Activated T-cell treated with anti-CD3 and anti-CD28 coated beads, Interleukin-2, amount 50 U/mL, for 48 hours (primary cell): ENCODE results near the gene CLHC1.
"Not testable (repeated sequence)": the region's sequence is repeated elsewhere in the genome, so short reads cannot be mapped to it uniquely, and the experiment has no call there.

Experiments
- DNase-seq, 2 experiments: peaks; one replicate each; pipeline ENCODE4 v3.0.0-alpha.2; 2020

CLHC1 gene

DNA sequence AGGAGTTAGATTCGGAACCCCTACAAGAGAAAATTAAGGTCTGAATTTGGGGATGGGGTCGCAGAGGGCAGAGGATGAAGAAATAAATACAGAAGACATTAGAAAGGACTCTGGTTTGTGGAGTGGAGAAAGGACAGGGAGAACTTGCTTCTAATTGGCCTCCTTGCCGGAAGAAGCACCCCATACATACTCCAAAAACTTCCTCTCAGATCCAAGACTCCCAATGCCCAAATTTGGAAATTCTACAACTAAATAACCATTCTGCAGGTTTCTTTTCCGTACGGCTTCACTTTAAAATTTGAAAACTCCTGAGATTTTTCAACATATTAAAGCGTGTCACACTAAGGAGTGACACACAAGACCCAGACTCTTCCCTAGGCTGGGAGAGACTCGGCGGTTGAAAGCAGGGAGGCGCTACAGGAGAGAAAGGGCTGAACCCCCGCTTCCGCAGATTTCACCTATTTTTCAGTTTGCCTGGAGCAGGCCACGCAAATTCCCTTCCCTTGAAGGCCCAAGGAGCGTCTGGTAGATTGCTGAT is 478 bp downstream of the CLHC1 start:
- no peak for DNase-seq

DNA sequence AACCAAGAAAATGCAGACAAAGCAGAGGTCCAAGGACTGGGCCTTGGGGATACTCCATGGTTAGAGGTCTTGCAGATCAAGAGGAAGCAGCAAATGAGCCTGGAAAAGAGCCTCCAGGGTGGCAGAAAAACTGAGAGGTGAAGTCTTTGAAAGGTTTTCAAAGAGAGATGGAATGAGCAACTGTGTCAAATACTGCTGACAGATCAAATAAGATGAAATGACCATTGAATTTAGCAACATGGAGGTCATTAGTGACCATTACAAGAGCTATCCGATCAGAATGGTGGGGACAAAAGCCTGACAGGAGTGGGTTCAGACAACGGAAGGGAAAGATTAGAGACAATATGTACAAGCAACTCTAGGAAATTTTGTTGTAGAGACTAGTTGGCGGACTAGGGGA is 1.5 kb downstream of the CLHC1 start:
- DNase-seq, result no peak

DNA sequence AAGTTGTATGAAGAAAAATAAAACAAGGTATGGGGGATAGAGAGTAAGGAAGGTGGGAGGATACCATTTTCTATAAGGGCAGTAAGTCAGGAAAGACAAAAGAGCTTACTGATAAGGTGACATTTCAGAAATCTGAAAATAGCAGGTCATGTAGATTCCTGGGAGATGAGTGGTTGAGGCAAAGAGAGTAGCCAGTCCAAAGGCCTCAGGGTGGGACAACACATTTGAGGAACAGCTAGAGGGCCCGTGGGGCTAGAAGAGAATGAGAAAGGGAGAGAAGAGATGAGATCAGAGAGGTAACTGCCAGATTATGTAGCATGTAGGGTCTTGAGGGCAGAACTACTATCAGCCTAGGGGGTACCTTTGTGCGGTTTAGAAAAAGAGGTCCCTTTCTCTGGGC is 2.9 kb downstream of the CLHC1 start:
- no peak for DNase-seq

DNA sequence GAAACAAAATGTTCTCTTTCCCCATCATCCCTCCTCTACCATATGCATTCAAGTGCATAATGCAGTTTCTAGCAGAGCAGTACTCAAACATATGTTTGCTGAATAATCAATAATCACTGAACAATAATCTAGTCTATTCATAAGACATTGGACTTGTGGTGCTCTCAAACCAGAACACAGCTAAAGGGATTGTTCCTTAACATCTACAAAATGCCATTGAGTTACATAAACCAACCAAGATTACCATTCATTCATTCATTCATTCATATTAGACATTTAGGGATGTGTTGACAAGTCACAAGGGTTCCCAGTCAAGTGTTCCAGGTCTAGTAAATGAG is 3.9 kb downstream of the CLHC1 start:
- DNase-seq, result no peak

DNA sequence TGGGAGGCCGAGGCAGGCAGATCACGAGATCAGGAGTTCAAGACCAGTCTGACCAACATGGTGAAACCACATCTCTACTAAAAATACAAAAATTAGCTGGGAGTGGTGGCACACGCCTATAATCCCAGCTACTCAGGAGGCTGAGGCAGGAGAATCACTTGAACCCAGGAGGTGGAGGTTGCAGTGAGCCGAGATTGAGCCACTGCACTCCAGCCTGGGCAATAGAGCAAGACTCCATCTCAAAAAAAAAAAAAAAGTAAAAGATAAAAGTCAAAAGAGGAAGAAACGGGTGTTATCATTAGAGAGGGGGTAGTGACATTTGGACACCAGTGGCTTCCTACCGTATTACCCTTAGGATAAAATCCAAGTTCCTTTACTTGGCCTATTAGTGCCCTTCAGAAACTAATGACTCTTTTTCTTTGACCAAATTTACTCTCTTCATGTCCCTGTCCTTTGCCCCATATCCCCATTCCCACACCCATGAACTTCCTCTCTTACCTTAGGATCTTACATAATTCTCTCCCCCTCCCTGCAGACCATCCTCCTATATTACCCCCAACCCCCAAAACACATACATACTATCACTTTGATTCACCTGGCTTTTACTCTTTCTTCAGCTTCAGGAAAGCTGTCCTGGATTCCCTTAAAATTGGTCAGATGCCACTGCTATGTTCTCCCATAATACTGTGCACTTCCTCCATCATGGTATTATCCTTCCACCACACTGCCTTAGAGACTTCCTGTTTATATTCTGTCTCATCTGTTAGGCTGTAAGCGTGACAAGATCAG is 4.5 kb downstream of the CLHC1 start:
- DNase-seq, result not testable (repeated sequence)

DNA sequence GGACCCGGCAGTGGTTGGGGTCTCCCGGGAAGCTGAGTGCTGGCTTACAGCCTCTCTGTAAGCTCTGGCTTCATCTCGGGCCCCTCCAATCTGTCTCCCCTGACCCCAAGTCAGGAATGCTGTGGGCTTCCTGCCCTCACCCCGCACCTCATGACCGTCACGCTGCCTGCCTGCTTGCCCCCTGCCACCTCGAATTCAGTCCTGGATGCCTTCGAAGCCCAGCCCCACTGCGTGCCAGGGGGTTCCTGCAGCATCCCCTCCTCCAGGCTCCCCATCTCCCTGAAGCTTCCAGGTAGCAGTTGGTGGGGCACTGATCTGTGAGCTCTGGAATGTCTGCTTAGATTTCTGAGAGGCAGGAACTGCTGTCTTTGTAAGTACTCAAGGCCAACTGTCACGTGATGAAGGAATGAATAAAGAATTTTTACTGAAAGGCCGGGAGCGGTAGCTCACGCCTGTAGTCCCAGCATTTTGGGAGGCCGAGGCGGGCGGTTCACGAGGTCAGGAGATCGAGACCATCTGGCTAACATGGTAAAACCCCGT is 6.5 kb downstream of the CLHC1 start:
- no peak for DNase-seq

DNA sequence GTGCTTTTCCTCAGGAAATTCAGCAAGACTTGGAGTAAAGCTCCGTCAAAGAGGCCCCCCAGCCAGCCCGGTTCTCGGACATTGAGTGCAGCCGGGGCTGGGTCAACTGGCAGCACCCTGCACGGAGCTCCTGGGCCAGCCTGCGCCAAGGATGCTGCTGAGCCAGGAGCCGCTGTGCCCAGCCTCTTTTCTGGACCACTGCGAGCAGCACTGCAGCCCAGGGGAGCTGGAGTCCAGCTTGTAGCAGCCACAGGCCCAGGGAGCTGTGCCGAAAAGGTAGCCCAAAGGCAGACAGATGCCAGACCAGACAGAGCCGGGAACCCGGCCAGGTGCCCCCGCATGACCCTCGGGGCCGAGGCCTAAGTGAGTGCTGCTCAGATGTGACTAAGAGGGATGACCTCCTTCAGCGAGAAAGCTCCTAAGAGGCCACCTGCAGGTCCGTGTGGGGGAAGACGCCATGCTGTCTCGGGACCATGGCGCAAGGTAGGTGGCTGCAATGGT is 7.3 kb downstream of the CLHC1 start:
- DNase-seq, result no peak

DNA sequence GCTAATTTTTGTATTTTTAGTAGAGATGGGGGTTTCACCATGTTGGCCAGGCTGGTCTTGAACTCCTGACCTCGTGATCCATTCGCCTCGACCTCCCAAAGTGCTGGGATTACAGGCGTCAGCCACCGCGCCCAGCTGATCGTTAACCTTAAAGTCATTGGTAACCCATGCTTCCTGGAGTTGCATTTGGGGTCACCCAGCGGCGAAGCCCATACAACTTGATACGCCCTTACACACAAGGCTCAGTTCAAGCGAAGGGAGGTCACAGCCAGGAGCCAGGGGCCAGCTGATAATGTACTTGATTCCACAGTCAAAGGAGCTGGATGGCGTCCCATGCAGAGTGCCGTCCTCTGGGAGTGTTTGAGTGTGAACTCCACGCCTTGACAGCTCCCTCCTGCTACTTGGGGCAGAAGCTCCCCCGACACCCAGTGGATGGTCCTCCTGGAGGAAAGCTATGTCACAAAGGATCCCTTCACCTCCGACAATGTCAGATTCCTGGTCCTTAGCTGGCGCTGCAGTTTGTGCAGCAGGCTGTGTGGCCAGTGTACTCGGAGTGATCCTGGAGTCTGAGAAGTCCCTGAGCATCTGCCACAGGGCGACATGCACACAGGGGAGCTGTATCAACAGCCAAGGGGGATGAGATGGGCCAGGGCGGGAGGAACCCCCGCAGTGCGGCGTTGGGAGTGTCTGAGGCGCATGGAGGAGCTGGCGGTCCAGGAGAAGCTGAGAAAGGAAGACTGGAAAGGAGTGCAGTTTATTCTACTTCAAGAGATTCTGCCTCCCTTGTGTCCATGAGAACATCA is 7.9 kb downstream of the CLHC1 start:
- peak in 1 of 2 experiments; percentile 33 for DNase-seq

DNA sequence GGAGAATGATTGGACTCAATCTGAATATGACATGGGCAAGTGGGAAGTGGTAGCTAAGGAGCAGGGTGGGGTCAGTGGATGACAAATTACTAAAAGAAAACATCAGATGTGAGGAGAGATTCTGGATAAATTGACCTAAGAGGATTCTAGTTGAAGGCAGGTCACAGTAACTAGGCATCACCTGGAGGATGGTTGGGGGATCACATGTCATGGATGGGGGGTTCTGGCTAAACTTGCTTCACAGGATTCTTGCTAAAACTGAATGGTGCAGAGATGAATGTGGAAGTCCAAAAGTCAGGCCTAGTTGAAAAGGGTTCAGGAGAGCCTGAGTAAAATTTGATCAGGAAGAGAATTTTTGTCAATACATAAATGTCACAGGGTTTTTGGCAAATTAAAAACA is 18.3 kb downstream of the CLHC1 start:
- no peak for DNase-seq

DNA sequence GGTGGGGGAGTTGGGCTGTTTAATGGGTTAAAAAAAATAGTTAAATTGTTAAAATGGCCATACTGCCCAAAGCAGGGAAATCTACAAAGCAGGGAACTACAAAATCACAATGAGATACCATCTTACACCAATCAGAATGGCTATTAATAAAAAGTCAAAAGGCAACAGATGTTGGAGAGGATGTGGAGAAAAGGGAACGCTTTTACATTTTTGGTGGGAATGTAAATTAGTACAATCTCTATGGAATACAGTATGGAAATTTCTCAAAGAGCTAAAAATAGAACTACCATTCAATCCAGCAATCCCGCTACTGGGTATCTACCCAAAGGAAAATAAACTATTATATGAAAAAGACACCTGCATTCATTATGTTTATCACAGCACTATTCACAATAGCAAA is 27.1 kb downstream of the CLHC1 start:
- DNase-seq, result no peak

DNA sequence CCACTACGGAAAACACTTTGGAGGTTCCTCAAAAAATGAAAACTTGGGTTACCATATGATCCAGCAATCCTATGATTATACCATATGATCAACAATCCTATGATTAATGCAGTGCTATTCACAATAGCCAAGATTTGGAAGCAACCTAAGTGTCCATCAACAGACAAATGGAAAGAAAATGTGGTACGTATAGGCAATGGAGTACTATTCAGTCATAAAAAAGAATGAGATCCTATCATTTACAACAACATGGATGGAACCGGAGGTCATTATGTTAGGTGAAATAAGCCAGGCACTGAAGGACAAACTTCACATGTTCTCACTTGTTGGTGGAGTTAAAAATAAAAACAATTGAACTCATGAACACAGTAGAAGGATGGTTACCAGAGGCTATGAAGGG is 27.6 kb downstream of the CLHC1 start:
- no peak for DNase-seq

DNA sequence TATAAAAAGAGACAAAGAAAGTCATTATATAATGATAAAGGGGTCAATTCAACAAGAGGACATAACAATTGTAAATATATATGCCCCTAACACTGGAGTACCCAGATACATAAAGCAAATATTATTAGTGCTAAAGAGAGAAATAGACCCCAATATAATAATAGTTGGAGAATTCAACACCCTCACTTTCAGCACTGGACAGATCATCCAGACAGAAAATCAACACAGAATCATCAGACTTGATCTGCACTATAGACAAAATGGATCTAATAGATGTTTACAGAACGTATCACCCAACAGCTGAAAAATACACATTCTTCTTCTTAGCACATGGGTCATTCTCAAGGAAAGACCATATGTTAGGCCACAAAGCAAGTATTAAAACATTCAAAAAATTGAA is 31.7 kb downstream of the CLHC1 start:
- DNase-seq, result no peak

DNA sequence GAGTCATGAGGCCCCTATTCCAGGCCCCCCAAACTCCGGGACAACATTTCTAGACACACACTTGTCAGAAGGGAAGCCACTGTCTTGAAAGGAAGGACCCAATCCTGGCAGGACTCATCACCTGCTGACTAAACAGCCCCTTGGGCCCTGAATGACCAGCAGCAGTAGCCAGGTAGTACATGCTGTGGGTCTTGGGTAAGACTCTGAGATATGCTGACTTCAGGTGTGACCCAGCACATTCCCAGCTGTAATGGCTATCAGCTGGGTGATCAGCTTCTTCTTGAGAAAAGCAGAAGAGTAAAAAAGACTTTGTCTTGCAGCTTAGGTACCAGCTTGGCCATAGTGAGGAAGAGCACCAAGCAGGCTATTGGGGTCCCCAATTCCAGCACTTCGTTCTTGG is 35.6 kb downstream of the CLHC1 start:
- no peak for DNase-seq

DNA sequence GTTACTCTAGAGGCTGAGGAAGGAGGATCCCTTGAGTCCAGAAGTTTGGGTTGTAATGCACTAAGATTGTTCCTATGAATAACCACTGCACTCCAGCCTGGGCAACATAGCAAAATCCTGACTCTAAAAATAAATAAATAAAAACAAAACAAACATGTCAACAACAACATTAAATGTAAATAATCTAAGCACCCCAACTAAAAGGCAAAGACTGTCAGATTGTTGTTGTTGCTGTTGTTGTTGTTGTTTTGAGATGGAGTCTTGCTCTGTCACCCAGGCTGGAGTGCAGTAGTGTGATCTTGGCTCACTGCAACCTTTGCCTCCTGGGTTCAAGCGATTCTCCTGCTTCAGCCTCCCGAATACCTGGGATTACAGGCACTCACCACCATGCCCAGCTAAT is 40.2 kb downstream of the CLHC1 start:
- DNase-seq, result not testable (repeated sequence)

DNA sequence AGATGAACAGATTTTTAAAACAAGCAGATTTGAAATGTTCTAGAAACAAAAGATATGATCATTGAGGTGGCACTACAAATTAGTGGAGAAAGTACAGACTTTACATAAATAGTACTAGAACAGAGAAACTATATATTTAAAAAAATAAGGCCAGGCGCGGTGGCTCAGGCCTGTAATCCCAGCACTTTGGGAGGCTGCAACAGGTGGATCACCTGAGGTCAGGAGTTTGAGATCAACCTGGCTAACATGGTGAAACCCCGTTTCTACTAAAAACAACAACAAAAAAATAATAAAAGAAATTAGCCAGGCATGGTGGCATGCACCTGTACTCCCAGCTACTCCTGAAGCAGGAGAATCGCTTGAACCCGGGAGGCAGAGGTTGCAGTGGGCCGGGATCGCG is 45.3 kb downstream of the CLHC1 start:
- DNase-seq, result not testable (repeated sequence)

DNA sequence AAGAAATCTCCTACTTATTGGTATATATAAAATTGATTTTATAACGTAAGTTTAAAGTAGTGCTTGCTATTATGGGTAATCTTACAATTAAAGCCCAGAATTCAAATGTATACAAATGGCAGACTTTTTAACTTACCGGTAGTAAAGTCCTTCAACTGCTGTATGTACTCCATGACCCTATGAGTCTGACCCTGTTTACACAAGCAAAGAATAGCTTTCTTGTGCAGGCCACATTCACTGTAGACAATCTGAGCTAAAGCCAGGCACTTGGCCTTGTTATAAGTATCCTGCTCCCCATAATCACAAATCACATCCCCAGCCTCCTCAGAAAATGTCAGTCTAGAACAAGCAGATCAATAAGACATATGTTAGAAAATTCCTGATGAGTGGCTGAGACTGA is 51.7 kb downstream of the CLHC1 start:
- no peak for DNase-seq

DNA sequence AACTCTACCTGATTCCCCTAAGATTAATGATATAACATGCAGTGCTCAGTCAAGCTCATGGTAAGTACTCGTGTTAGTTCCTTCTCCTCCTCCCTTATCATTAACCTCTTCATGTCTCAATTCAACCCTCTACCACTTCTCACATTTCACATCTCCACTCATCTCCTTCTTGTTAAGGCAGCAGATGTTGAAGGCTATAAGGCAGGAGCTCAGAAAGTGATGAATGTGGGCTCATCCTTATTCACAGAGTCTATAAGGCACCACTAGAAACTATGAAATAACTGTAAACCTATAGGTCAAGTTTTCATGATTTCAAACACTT is 56.0 kb downstream of the CLHC1 start:
- DNase-seq, result no peak

DNA sequence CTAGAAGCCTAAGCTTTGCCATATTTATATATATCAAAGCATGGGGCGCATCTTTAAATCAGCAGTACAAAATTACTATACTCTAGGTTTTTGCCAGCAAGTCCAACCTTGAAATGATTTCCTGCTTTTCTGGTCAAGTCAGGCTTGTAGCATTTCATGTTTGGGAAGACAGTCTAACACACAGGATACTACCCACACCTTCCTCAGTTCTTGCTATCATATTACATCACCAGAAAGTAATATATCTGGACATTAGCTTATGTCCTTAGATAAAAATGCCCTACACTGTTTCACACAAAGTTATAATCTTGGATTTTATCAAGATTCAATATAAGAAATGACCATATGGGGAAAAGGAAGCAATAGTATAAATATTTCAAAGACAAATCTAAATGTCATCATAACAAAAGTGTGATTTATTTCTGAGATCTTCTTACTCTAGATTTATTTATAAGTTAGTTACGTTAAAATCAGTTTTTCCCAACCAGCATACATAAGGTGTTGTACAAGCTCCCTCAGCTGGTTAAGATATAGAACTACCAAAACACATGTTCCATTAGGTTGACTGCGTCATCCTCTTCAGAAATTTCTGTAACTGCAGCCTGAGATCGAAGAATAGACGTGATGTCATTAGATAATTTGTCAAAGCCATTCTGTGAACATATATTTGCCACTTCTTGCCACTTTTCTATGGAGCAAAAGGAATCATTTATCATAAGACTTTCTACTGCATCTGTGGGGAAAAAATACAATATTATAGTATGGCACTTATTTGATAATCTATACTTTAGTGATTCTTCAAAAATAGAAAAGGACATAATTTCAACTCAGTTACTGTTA is 56.6 kb downstream of the CLHC1 start:
- DNase-seq, result no peak

DNA sequence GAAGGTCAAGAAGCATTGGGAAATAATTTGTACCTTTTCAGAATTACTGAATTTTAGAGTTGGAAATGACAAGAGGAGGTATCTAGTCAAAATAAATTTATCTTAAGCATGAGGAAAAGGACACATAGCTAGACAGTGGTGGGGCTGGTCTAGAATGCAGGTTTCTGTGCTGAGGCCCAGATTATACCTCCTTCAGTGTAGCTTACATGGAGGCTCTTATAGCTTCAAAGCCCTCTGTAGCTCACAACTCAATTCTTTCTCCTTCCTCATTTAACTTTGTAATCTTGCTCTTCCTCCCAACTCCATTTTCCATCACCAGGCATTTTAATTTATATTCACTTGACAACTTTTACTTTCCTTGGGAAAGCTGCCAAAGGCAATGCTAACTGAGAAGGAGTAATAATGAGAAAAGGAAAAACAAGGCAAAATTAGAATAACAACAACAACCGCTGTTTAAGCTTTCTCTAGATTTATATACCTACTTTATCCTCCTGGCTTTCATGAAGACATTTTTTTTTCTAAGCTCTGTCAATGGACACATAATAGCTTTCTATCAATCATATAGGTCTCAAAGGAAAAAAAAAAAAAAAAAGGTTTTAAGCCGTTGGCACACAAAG is 58.5 kb downstream of the CLHC1 start:
- no peak for DNase-seq

DNA sequence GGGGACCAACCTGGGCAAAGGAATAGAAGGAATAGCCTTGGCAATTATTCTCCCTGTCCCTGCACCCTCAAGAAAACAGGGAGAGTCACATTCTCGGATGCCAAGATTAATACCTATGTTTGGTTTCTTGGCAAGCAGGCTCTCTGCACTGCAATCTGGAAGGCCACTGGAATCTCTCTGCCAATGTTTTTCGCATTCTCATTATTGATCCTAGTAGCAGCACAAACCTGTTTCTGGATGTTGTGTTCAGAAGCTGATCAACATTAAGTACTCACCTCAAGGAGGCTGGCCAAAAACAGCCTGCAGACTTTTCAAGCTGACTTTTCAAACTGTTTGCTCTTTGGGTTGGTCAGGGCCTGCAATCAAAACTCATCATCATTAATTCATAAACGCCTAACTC is 62.2 kb downstream of the CLHC1 start:
- no peak for DNase-seq

DNA sequence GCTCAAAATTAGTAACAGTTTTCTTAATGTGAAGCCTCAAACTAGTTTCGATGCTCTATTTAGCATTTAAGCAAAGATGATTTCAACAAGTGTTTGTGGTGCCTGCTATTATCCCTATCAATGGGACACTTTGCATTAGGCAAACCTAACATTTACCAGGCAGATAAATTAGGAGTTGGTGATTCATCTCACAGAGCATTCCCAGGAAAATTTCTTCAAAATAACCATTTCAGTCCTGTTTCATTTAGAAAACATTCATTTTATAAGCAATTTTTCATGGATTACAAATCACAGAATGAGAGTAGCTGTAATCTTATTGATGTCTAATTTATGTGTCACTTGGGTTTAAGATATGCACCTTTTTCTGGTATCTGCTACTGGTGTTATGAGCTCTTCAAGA is 62.7 kb downstream of the CLHC1 start:
- no peak for DNase-seq
